ENCODE results near the gene MIGA1.

DNA sequence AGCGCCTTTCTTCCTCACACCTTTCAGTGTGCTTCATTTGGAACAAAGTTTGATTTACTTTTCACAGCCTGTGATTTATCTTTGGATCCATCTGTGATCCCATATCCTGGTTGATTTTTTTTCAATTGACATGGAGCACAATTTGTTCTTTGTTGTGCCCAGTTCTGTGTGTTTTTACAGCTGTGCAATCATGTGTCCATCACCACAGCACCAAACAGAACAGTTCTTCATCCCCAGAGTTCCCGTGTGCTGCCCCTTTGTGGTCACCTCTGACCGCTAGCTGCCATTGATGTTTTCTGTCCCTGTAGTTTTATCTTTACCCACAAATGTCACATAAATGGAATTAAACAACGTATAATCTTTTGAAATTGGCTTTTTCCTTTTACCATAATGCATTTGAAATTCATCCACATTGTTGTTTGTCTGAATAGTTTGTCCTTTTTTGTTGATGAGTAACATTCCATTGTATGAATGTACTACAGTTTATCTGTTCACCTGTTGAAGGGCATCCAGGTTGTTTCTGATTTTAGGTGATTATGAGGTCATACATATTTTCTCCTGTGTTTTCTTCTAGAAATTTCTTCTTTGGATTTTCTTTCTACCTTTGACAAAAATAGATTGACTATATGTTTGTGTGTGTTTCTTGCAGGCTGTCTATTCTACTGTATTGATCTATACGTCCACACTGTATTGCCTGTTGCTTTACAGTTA lies 17.4 kb downstream of the MIGA1 start:
- TF ChIP-seq, protein P1, sequence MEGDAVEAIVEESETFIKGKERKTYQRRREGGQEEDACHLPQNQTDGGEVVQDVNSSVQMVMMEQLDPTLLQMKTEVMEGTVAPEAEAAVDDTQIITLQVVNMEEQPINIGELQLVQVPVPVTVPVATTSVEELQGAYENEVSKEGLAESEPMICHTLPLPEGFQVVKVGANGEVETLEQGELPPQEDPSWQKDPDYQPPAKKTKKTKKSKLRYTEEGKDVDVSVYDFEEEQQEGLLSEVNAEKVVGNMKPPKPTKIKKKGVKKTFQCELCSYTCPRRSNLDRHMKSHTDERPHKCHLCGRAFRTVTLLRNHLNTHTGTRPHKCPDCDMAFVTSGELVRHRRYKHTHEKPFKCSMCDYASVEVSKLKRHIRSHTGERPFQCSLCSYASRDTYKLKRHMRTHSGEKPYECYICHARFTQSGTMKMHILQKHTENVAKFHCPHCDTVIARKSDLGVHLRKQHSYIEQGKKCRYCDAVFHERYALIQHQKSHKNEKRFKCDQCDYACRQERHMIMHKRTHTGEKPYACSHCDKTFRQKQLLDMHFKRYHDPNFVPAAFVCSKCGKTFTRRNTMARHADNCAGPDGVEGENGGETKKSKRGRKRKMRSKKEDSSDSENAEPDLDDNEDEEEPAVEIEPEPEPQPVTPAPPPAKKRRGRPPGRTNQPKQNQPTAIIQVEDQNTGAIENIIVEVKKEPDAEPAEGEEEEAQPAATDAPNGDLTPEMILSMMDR (IDR thresholded peaks at IDR 0.05), result no peak
- no peak for TF ChIP-seq POLR2AphosphoS5 (IDR thresholded peaks at IDR 0.05; ENCODE audit: low read depth, low read length)
- no peak for TF ChIP-seq TCF7L2 (IDR thresholded peaks at IDR 0.05; ENCODE audit: low read depth, low read length)

Measured in Panc1 (cell line).